Stomach smooth muscle (tissue), 2 donors: ENCODE data around the gene CGB1.
A peak's percentile ranks its signal among the peaks of the same experiment; 100 is the strongest.
"Not testable (repeated sequence)": the region's sequence is repeated elsewhere in the genome, so short reads cannot be mapped to it uniquely, and the experiment has no call there.

ENCODE experiments used
- H3K27ac ChIP-seq: one replicate; pipeline ENCODE4 v1.7.0; 2013; ENCODE audit warnings: mild to moderate bottlenecking, low read length, inconsistent platforms
- H3K27me3 ChIP-seq, 2 donors: one replicate each; pipeline ENCODE4 v1.7.0; 2013; ENCODE audit warnings: low read length in 2 of 2; ENCODE audit not compliant: insufficient read depth in 2 of 2, control insufficient read depth in 1 of 2
- H3K36me3 ChIP-seq, 2 donors: one replicate each; pipeline ENCODE4 v1.7.0; 2013; ENCODE audit warnings: low read length in 2 of 2; ENCODE audit not compliant: control insufficient read depth in 2 of 2, insufficient read depth in 2 of 2
- H3K4me1 ChIP-seq: one replicate; pipeline ENCODE4 v1.7.0; 2013; ENCODE audit warnings: low read length; ENCODE audit not compliant: control insufficient read depth, insufficient read depth
- H3K4me3 ChIP-seq, 2 donors: one replicate each; pipeline ENCODE4 v1.7.0; 2013; ENCODE audit warnings: low read length in 2 of 2
- H3K9ac ChIP-seq, 2 donors: one replicate each; pipeline ENCODE4 v1.7.0; 2013; ENCODE audit warnings: low read length in 2 of 2, mild to moderate bottlenecking in 1 of 2
- H3K9me3 ChIP-seq, 2 donors: one replicate each; pipeline ENCODE4 v1.7.0; 2013; ENCODE audit warnings: low read length in 2 of 2; ENCODE audit not compliant: control insufficient read depth in 2 of 2
- donor health status: healthy.
- donor health status: Pancreatic carcinoma.

Gene CGB1

DNA sequence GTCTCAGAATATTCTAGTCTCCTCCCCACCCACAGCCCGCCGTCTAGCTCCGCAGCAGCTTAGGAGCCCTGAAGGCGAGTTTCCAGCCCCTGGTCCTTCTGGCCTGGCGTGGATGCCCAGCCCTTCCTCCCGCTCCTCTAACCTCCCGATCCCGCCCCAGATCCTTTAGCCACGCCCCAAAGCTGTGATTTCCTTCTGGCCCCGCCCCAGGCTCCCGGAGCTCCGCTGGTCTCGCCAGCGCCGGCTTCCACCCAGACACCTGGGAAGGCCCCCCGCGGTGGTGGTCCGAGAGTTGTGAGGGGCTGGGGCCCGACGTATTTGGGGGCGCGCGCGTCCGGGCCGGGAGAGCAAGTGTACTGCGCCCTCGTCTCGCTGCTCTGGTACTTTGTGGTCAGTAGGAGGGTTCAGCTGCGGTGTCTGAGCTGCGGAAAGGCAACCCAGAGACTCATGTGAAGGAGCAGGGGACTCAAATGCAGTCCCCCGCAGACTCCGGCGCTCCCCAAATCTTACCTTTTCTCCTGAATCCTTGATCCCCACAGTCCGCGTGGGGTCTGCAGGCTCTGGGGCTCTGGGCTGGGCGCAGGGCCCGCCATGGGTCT lies 21.0 kb upstream of the CGB1 start, which contains the start of gene CGB7:
TSS of gene CGB7 (minus strand) at position 114 of the 599 bp plus-strand sequence. CDS start 2,374 bp downstream, outside the sequence.
- peak within 1 kb of the TSS; percentile 57 to 75 for H3K4me3 ChIP-seq
- H3K4me1 ChIP-seq, result peaks cover 22% of the 10 kb centered on the region
- no peaks in the 10 kb centered on the region for H3K9me3 ChIP-seq
- H3K27me3 ChIP-seq, result peaks cover 24 to 25% of the 10 kb centered on the region in 2 donors
- no peaks in the 10 kb centered on the region for H3K36me3 ChIP-seq
- peak within 1 kb of the TSS; percentile 33 to 47 for H3K9ac ChIP-seq
- H3K27ac ChIP-seq, result no peak within 1 kb of the TSS

DNA sequence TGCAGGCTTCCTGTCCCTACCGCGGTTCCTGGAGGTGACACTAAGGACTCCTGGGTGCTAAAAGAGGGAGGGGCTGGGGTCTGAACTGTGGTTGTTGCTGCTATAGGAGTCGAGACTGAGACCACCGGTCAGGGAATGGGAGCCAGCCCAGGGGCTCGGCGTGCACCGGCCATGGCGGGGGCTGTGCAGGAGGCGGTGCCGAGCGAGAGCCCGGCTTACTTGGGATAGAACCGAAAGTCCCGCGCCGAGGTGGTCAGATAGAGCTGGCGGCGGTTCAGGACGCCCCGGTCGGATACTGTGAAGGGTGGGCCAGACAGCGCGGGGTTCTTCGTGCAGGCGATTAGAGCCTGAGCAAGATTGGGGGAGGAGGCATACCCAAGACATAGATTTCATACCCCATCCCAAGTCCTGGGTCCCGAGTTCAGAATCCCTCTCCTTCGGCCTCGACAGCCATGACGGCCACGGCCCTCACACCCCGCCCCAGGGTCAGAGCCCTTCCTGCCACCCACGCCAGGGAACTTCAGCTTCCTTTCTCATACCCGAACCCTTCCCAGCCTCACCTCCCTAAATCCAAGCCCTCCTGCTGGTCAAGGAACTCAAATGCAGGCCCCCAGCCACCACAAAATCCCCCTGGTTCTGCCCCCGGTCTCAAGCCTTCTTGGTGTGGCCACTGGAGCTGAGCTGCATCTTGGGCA lies 20.4 kb upstream of the CGB1 start:
- not testable (repeated sequence) for H3K36me3 ChIP-seq, H3K27ac ChIP-seq, H3K9me3 ChIP-seq
- peak overlapping the region; percentile 57 to 75 for H3K4me3 ChIP-seq
- H3K27me3 ChIP-seq, result peaks cover 21 to 25% of the 10 kb centered on the region in 2 donors
- peak overlapping the region; percentile 33 to 47 for H3K9ac ChIP-seq
- peaks cover 22% of the 10 kb centered on the region for H3K4me1 ChIP-seq

DNA sequence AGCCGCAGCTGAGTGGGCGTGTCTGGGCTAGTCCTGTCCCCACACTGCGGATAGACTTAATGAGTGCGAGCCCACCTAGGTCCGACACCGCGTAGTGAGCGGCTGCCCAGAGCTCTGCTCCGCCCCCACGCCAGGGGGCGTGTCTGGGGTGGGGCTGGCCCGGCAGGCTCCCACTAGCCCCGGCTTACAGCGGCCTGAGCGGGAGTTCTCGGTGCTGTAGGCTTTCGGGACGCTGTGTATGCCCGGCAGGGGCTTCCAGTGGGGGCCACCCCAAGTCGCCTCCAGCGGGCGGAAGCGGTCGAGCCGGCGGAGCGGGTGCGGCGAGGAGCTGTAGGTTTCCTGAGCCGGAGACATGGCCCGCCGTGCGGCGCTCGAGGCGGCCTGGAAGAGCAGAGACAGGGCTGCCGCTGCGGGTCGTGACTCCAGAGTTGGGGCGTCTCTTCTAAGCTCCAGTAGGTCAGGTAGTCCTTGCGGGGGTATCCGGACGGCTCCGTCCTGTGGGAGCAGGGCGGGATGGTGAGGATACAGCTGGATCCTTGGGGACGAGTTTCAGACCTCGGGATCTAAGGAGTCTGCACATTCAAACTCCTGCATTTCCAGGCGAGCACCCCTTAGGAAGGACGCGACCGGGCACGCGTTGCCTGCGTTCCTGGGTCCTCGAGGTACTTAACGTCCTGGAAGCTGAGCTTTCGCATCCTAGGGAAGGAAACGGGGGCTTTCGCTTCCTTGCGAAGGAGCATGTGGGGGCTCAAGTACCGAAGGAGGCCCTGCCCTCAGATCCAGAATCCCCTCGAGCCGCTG lies 19.6 kb upstream of the CGB1 start:
- Histone ChIP-seq H3K36me3 (no peaks in the 10 kb centered on the region), H3K4me3 (peak overlapping the region; percentile 57 to 75), H3K9me3 (no peaks in the 10 kb centered on the region), H3K9ac (peak overlapping the region; percentile 33 to 47), H3K27ac (no peak overlapping the region), H3K4me1 (peaks cover 22% of the 10 kb centered on the region), H3K27me3 (peaks cover 17 to 20% of the 10 kb centered on the region in 2 donors)

DNA sequence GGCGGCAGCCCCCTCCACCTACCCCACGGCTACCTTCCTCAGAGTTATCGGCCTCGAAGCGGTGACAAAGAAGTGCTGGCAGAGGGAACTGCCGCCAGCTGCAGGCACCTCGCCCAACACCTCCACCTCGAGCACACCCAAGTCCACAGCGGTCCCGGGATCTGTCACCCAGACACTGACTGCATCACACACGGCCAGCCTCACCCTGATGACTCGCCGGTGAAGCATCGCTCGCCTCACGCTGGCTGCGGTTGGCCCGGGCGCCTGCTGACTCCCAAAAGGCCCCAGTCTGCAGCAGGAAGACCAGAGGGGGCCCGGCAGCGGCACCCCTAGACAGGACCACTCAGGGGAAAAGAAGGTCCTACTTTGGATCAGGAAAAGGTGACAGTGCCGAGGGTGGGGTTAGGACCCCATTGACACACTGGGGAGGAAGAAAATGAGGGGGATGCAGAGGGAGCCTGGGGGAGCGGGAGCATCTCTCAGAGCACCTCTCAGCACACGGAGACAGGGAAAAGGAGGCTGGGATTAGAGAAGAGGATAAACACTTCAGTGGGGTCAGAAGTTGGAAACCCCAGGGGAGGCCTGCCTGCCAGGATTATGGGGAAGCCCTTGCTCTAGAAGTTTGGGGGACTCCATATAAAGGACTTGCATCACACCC lies 13.8 kb upstream of the CGB1 start:
- not testable (repeated sequence) for H3K9ac ChIP-seq, H3K4me3 ChIP-seq, H3K27me3 ChIP-seq, H3K9me3 ChIP-seq, H3K36me3 ChIP-seq, H3K27ac ChIP-seq, H3K4me1 ChIP-seq

DNA sequence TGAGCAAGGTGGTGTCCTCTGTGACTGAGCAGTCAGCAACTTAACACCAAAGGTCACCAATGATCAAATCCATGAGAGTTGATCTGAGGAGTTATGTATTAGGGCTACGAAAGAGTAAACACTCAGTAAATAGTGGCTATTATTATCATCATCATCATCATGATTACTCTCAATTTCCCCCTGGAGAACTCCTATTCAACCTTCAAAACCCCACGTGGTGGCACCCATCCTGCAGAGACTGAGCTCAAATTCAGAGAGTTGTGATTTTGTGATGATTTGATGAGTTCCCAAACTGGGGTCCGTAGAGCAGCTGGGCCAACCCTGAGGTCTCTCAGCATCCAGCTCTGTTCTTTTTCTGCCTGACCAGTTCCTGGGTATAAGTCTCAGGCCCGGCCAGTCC lies 13.1 kb upstream of the CGB1 start:
- H3K27ac ChIP-seq, H3K4me1 ChIP-seq, H3K9ac ChIP-seq, H3K27me3 ChIP-seq, H3K9me3 ChIP-seq, H3K36me3 ChIP-seq, H3K4me3 ChIP-seq: not testable (repeated sequence)

DNA sequence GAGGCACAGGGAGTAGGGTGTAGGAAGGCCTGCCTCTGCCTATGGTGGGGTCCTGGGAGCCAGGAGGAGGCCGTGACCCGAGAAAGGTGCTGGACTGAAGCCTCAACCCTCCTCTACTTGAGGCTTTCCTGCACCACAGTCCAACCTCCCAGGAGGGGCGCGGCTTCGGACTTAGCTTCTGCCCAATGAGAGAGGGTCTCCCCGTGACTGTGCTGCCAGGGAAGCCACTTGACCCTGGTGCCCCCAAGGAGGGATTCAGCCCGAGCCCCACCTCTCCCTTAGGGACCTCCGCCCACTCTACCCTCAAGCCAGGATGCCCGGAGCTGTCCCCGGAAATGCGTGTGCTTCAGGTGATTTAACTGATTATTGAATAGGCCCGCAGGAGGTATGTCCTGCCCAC lies 12.3 kb upstream of the CGB1 start, which contains the start of gene CGB8:
TSS of gene CGB8 (minus strand) at position 101 of the 400 bp plus-strand sequence. CDS start 372 bp downstream, outside the sequence.
- not testable (repeated sequence) for H3K27me3 ChIP-seq, H3K4me1 ChIP-seq, H3K9ac ChIP-seq, H3K36me3 ChIP-seq, H3K27ac ChIP-seq, H3K4me3 ChIP-seq, H3K9me3 ChIP-seq

DNA sequence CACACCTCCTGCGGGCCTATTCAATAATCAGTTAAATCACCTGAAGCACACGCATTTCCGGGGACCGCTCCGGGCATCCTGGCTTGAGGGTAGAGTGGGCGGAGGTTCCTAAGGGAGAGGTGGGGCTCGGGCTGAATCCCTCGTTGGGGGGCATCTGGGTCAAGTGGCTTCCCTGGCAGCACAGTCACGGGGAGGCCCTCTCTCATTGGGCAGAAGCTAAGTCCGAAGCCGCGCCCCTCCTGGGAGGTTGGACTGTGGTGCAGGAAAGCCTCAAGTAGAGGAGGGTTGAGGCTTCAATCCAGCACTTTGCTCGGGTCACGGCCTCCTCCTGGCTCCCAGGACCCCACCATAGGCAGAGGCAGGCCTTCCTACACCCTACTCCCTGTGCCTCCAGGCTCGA lies 6.9 kb upstream of the CGB1 start, which contains the start of gene CGB5:
TSS of gene CGB5 (plus strand) at position 301 of the 400 bp plus-strand sequence. CDS start 362 bp downstream, outside the sequence.
- not testable (repeated sequence) for H3K4me1 ChIP-seq, H3K27me3 ChIP-seq, H3K27ac ChIP-seq, H3K4me3 ChIP-seq, H3K9me3 ChIP-seq, H3K9ac ChIP-seq, H3K36me3 ChIP-seq

DNA sequence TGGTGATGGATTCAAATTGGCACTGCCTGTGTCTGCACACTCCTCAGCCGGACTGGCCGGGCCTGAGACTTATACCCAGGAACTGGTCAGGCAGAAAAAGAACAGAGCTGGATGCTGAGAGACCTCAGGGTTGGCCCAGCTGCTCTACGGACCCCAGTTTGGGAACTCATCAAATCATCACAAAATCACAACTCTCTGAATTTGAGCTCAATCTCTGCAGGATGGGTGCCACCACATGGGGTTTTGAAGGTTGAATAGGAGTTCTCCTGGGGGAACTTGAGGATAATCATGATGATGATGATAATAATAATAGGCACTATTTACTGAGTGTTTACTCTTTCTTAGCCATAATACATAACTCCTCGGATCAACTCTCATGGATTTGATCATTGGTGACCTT lies 6.0 kb upstream of the CGB1 start:
- not testable (repeated sequence) for H3K9me3 ChIP-seq, H3K27ac ChIP-seq, H3K9ac ChIP-seq, H3K27me3 ChIP-seq, H3K4me1 ChIP-seq, H3K4me3 ChIP-seq, H3K36me3 ChIP-seq

DNA sequence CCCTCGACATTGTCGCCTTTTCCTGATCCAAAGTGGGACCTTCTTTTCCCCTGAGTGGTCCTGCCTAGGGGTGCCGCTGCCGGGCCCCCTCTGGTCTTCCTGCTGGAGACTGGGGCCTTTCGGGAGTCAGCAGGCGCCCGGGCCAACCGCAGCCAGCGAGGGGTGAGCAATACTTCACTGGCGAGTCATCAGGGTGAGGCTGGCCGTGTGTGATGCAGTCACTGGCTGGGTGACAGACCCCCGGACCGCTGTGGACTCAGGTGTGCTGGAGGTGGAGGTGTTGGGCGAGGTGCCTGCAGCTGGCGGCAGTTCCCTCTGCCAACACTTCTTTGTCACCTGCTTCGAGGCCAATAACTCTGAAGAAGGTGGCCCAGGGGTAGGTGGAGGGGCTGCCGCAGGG lies 5.5 kb upstream of the CGB1 start:
- Histone ChIP-seq H3K36me3 (no peaks in the 10 kb centered on the region), H3K9me3 (no peaks in the 10 kb centered on the region), H3K4me3 (no peak overlapping the region), H3K9ac (no peak overlapping the region), H3K27me3 (no peaks in the 10 kb centered on the region), H3K4me1 (no peaks in the 10 kb centered on the region), H3K27ac (no peak overlapping the region)

DNA sequence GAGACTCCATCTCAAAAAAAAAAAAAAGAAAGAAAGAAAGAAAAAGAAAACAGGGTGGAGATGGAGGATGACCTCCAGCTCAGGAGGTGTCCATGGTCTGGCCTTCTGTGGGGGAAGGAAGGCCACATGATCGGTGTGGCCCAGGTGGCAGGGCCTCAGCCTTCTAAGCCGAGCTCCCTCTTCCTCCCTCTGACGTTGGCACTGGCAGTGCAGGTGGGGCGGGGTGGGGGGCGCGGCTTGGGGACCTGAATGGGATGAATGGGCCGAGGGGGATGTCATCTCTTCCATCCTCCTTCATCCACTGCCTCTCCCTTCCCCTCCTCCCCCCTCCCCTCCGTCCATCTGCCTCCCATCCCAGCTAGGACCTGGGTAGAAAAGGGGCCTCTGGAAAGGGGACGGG lies 3.0 kb upstream of the CGB1 start:
- not testable (repeated sequence) for H3K4me1 ChIP-seq, H3K36me3 ChIP-seq

More for the DNA sequence above, 3.0 kb upstream of the CGB1 start:
- H3K9ac ChIP-seq, H3K4me3 ChIP-seq, H3K27ac ChIP-seq, H3K9me3 ChIP-seq, H3K27me3 ChIP-seq: not testable (repeated sequence)
